ENCODE measurements around the gene CDK19. TPM values are rescaled to one million over a fixed set of nuclear protein-coding genes. Genes with fewer than 3 reads are reported as not detected.

Gene CDK19
- total RNA-seq, 1 donor from 2014 or later: 9.1 TPM

GRCh38 chr6:110633731-110634213 is 181.5 kb downstream of the CDK19 start:
- peaks cover 12% of the 10 kb centered on the region for H3K4me1 ChIP-seq
- no peaks in the 10 kb centered on the region for H3K36me3 ChIP-seq
- H3K27ac ChIP-seq (replicated peaks): no peak overlapping the region
- H3K27me3 ChIP-seq (ENCODE audit: low read depth): no peaks in the 10 kb centered on the region
- no peak for DNase-seq
- H3K4me3 ChIP-seq: no peak overlapping the region
- intact Hi-C loops (cut with micrococcal nuclease): no loop called here
- no peak for TF ChIP-seq CTCF (IDR thresholded peaks at IDR 0.05; ENCODE audit: borderline replicate concordance)
- H3K9me3 ChIP-seq (replicated peaks): no peaks in the 10 kb centered on the region

- Histone ChIP-seq H3K9me3 (replicated peaks) (no peaks in the 10 kb centered on the region), H3K36me3 (peaks cover 7% of the 10 kb centered on the region), H3K4me3 (no peak overlapping the region), H3K4me1 (peaks cover 21% of the 10 kb centered on the region), H3K27me3 (ENCODE audit: low read depth) (no peaks in the 10 kb centered on the region), H3K27ac (replicated peaks) (no peak overlapping the region)
- no peak for DNase-seq
- no peak for TF ChIP-seq CTCF (IDR thresholded peaks at IDR 0.05; ENCODE audit: borderline replicate concordance)
- intact Hi-C loops (cut with micrococcal nuclease): no loop called here
These were observed 186.1 kb downstream of the CDK19 start for GRCh38 chr6:110629153-110629552.

- H3K27me3 ChIP-seq (ENCODE audit: low read depth): no peaks in the 10 kb centered on the region
- no peak overlapping the region for H3K27ac ChIP-seq (replicated peaks)
- intact Hi-C loops (cut with micrococcal nuclease): no loop called here
- no peaks in the 10 kb centered on the region for H3K9me3 ChIP-seq (replicated peaks)
- TF ChIP-seq CTCF (IDR thresholded peaks at IDR 0.05; ENCODE audit: borderline replicate concordance): no peak
- peaks cover 7% of the 10 kb centered on the region for H3K36me3 ChIP-seq
- no peak overlapping the region for H3K4me3 ChIP-seq
- DNase-seq: no peak
- peaks cover 23% of the 10 kb centered on the region for H3K4me1 ChIP-seq
These were observed 186.9 kb downstream of the CDK19 start for GRCh38 chr6:110628330-110628729.

GRCh38 chr6:110626442-110626841 is 188.8 kb downstream of the CDK19 start:
- DNase-seq: no peak
- no peak for TF ChIP-seq CTCF (IDR thresholded peaks at IDR 0.05; ENCODE audit: borderline replicate concordance)
- Histone ChIP-seq H3K27me3 (ENCODE audit: low read depth) (no peaks in the 10 kb centered on the region), H3K27ac (replicated peaks) (peak overlapping the region; percentile 31), H3K9me3 (replicated peaks) (no peaks in the 10 kb centered on the region), H3K4me1 (peaks cover 35% of the 10 kb centered on the region), H3K36me3 (peaks cover 24% of the 10 kb centered on the region), H3K4me3 (no peak overlapping the region)
- intact Hi-C loops (cut with micrococcal nuclease): no loop called here

GRCh38 chr6:110625883-110626282 is 189.4 kb downstream of the CDK19 start:
- Histone ChIP-seq H3K4me1 (peaks cover 38% of the 10 kb centered on the region), H3K4me3 (no peak overlapping the region), H3K9me3 (replicated peaks) (no peaks in the 10 kb centered on the region), H3K36me3 (peaks cover 30% of the 10 kb centered on the region), H3K27ac (replicated peaks) (no peak overlapping the region), H3K27me3 (ENCODE audit: low read depth) (no peaks in the 10 kb centered on the region)
- intact Hi-C loops (cut with micrococcal nuclease): no loop called here
- no peak for TF ChIP-seq CTCF (IDR thresholded peaks at IDR 0.05; ENCODE audit: borderline replicate concordance)
- DNase-seq: no peak
